ENCODE data around the gene IRX6.

Gene IRX6

DNA sequence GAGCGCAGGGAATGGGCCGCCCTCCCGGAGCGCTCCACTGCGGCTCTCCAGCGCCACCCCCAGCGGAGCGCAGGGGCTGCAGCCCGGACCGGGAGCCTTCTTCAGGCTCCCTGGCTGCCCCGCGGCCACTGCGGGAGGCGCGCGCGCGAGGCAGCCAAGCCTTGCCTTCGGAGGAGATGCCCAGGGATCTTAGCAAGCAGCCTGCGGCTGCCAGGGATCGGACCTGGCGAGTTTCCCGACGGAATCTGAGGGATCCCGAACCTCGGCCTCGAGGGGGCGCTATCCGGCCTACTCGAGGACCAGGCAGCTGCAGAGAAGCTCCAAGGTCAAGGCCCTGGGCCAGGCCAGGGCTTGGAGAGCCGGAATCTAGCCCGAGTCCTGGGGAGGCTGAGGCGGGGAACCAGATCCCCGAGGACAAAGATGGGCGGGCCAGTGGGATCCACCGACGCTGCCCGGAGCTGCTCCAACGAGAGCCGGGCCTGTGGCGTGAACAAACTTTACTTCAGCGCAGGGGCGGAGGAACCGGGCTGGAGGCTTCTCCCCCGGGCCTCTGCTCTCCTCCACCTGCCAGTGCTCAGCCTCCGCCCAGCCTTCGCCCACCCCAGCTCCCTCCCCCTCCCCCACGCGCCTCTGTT lies at the start of gene IRX6:
Gene IRX6 (plus strand): TSS at position 567 of the 635 bp plus-strand sequence. CDS start 889 bp downstream, outside the sequence.
- Histone ChIP-seq H3K9me3 (no peaks in the 10 kb centered on the region), H3K4me3 (ENCODE audit: low read depth in 1 of 2, low read length in 1 of 2) (no peak within 1 kb of the TSS), H3K36me3 (no peaks in the 10 kb centered on the region), H3K27me3 (peaks cover 99% of the 10 kb centered on the region), H3K27ac (no peak within 1 kb of the TSS), H3K4me1 (ENCODE audit: control insufficient read depth in 1 of 2, insufficient read depth in 1 of 2, low read depth in 1 of 2, low read length in 1 of 2) (peaks cover 3% of the 10 kb centered on the region in 2 experiments)
- TF ChIP-seq CTCF (IDR thresholded peaks at IDR 0.05), result no peak

DNA sequence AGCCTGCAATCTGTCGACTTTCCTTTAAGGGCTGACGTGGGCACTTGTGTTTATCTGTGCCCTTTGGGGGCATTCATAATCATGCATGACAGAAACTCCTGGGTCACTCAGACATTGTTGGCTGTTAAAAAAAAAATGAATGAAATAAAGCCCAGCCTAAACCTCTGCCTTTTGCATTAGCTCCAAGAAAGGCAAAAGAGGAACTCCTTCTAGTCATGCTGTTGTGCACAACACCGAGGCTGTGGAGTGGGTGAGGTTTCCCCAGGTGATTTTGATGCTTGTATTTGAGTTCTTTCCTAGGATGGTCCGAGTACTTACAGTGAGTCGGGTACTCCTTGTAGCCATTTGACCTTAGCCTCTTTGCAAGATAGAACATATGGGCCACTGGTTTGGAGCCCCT lies 49.6 kb upstream of the IRX6 start:
- Histone ChIP-seq H3K4me1 (ENCODE audit: control insufficient read depth in 1 of 2, insufficient read depth in 1 of 2, low read depth in 1 of 2, low read length in 1 of 2) (no peaks in the 10 kb centered on the region), H3K4me3 (ENCODE audit: low read depth in 1 of 2, low read length in 1 of 2) (no peak overlapping the region), H3K36me3 (no peaks in the 10 kb centered on the region), H3K27me3 (peaks cover 6% of the 10 kb centered on the region), H3K27ac (no peak overlapping the region), H3K9me3 (no peaks in the 10 kb centered on the region)
- TF ChIP-seq CTCF (IDR thresholded peaks at IDR 0.05), result no peak

- TF ChIP-seq CTCF (IDR thresholded peaks at IDR 0.05), result no peak
- Histone ChIP-seq H3K4me3 (ENCODE audit: low read depth in 1 of 2, low read length in 1 of 2) (no peak overlapping the region), H3K27me3 (peaks cover 9% of the 10 kb centered on the region), H3K36me3 (no peaks in the 10 kb centered on the region), H3K4me1 (ENCODE audit: control insufficient read depth in 1 of 2, insufficient read depth in 1 of 2, low read depth in 1 of 2, low read length in 1 of 2) (no peaks in the 10 kb centered on the region), H3K27ac (no peak overlapping the region), H3K9me3 (no peaks in the 10 kb centered on the region)
Measured at GRCh38 chr16:55275167-55275566, 48.8 kb upstream of the IRX6 start.

DNA sequence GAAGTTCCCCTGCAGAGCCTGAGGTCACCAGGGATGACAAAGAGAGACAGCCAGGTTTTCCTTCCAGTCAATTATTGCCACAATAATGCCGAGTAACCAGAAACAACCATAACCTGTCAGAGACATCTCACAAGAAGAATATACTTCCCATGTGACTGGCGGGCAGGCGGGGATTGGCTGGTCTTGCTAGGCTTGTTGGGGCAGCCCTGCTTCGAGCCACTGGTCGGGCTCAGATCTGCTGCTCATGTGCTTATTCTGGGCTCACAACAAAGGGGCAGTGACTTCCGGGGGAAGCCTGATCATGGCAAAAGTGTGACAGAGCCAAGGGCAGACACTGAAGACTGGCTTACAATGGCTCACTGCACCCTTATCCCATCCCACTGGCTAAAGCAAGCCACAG lies 48.1 kb upstream of the IRX6 start:
- no peaks in the 10 kb centered on the region for H3K9me3 ChIP-seq
- H3K27me3 ChIP-seq, result peaks cover 16% of the 10 kb centered on the region
- no peaks in the 10 kb centered on the region for H3K36me3 ChIP-seq
- H3K4me1 ChIP-seq (ENCODE audit: control insufficient read depth in 1 of 2, insufficient read depth in 1 of 2, low read depth in 1 of 2, low read length in 1 of 2), result no peaks in the 10 kb centered on the region
- no peak overlapping the region for H3K4me3 ChIP-seq (ENCODE audit: low read depth in 1 of 2, low read length in 1 of 2)
- TF ChIP-seq CTCF (IDR thresholded peaks at IDR 0.05), result no peak
- no peak overlapping the region for H3K27ac ChIP-seq

GRCh38 chr16:55277536-55277935 lies 46.5 kb upstream of the IRX6 start:
- no peaks in the 10 kb centered on the region for H3K4me1 ChIP-seq (ENCODE audit: control insufficient read depth in 1 of 2, insufficient read depth in 1 of 2, low read depth in 1 of 2, low read length in 1 of 2)
- no peak for TF ChIP-seq CTCF (IDR thresholded peaks at IDR 0.05)

More at GRCh38 chr16:55277536-55277935, 46.5 kb upstream of the IRX6 start:
- Histone ChIP-seq H3K9me3 (no peaks in the 10 kb centered on the region), H3K4me3 (ENCODE audit: low read depth in 1 of 2, low read length in 1 of 2) (no peak overlapping the region), H3K27ac (no peak overlapping the region), H3K36me3 (no peaks in the 10 kb centered on the region), H3K27me3 (peaks cover 30% of the 10 kb centered on the region)

Measured in neutrophil (primary cell).